ENCODE data around the gene PARD3.

Gene PARD3

DNA sequence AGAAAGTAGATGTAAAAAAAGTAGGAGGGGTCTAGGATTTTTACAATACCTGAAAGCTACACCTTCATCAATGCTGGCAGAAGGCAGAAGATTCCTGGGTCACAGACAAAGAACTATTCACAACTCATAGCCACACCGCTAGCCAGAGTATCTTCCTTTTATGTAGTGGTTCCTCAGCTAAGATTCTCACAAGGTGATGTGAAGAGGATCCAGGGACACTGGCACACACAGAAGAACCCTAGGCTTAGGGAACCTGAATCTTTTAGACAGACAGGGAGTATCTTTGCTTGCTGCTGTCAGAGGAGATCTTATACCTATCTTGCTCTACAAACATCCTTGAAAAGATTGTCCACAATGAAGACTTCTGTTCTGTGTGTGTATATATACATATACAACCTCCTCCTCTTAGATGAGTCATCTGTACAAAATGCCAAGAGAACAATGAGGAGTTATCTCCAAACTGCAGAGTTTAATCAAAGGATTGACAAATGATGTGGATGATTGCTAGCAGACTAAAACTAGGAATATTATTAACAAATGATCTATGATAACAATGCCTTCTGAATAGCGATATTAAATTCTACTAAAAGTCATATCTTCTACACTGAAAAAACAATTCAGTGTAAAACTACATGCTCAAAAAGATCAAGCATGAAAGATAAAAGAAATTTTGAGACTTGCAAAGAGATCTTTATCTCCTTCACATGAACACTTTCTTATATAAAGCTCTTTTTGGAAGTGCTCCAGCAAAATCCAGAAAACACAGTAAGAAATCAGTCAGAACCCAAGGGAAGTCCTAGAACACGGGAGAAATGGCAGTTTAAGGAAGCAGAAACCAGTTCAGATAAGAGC is 409.3 kb downstream of the PARD3 start:
- Histone ChIP-seq H3K9me3 (ENCODE audit: severe bottlenecking) (no peaks in the 10 kb centered on the region), H3K27ac (no peak overlapping the region), H3K36me3 (no peaks in the 10 kb centered on the region), H3K4me3 (ENCODE audit: low read depth, low read length) (no peak overlapping the region), H3K27me3 (ENCODE audit: insufficient read depth, low read depth, severe bottlenecking) (no peaks in the 10 kb centered on the region)
- TF ChIP-seq CTCF (IDR thresholded peaks at IDR 0.05; ENCODE audit: low read depth, low read length): no peak
- no peak for DNase-seq

DNA sequence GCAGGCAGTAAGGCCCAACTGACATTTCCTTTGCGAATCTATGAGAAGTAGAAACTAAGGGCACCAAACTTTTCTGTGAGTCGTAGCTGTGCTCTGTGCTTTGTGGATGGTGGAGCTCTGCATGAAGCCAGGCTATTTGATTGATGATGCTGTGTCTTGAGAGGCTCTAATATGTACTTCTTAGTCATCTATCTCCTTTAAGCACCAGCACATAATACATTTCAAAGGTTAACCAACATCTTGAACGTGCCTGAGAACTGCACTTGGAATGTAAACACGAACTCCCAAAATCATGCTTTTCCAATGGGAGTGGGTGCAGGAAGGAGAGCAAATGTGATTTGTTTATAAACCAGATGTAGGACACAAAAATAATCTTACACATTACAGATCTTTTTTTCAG is 411.6 kb downstream of the PARD3 start:
- no peak for DNase-seq
- no peak overlapping the region for H3K4me3 ChIP-seq (ENCODE audit: low read depth, low read length)
- no peak for TF ChIP-seq CTCF (IDR thresholded peaks at IDR 0.05; ENCODE audit: low read depth, low read length)
- no peak overlapping the region for H3K27ac ChIP-seq
- no peaks in the 10 kb centered on the region for H3K27me3 ChIP-seq (ENCODE audit: insufficient read depth, low read depth, severe bottlenecking)
- H3K36me3 ChIP-seq: no peaks in the 10 kb centered on the region
- no peaks in the 10 kb centered on the region for H3K9me3 ChIP-seq (ENCODE audit: severe bottlenecking)

DNA sequence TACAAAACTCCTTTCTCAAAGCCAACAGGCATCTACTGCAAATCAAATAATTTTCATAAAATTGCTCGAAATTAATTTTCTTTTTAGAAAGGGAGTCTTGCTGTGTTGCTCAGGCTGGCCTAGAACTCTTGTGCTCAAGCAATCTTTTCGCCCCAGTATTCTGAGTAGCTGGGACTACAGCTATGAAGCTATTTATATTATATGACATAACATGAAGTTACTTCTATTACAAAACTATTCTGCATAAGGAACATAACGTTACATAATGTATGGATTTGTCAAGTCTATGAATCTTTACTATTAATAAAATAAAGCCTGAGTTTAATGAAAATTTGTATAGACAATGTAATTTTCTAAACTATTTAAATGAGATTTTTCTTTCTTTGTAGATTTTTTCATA is 415.0 kb downstream of the PARD3 start:
- no peaks in the 10 kb centered on the region for H3K9me3 ChIP-seq (ENCODE audit: severe bottlenecking)
- H3K27ac ChIP-seq: no peak overlapping the region
- H3K4me3 ChIP-seq (ENCODE audit: low read depth, low read length): no peak overlapping the region
- no peak for TF ChIP-seq CTCF (IDR thresholded peaks at IDR 0.05; ENCODE audit: low read depth, low read length)
- H3K36me3 ChIP-seq: no peaks in the 10 kb centered on the region
- no peak for DNase-seq
- no peaks in the 10 kb centered on the region for H3K27me3 ChIP-seq (ENCODE audit: insufficient read depth, low read depth, severe bottlenecking)

DNA sequence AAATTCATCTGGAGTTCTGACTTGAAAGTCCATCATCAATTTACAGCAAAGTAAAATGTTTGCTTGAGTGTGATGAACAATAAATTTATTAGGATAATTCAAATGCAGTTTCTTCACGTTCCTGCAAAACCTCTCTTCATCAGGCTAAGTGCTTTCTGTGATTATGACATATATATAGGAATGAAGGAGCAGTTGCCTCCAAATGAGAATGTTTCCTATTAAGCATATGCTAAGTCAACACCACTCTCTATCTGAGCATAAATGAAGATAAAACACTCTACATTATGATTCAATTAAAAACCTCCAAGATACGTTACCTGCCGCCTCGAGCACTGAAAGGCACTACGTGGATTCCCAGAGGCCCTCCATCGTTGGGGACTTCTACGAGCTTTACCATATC is 416.1 kb downstream of the PARD3 start:
- Histone ChIP-seq H3K27ac (no peak overlapping the region), H3K36me3 (no peaks in the 10 kb centered on the region), H3K9me3 (ENCODE audit: severe bottlenecking) (no peaks in the 10 kb centered on the region), H3K4me3 (ENCODE audit: low read depth, low read length) (no peak overlapping the region), H3K27me3 (ENCODE audit: insufficient read depth, low read depth, severe bottlenecking) (no peaks in the 10 kb centered on the region)
- no peak for TF ChIP-seq CTCF (IDR thresholded peaks at IDR 0.05; ENCODE audit: low read depth, low read length)
- DNase-seq: no peak

- DNase-seq: no peak
Observed at GRCh38 chr10:34397324-34397723, 417.8 kb downstream of the PARD3 start.

More at GRCh38 chr10:34397324-34397723, 417.8 kb downstream of the PARD3 start:
- Histone ChIP-seq H3K27ac (no peak overlapping the region), H3K36me3 (no peaks in the 10 kb centered on the region), H3K27me3 (ENCODE audit: insufficient read depth, low read depth, severe bottlenecking) (no peaks in the 10 kb centered on the region), H3K9me3 (ENCODE audit: severe bottlenecking) (no peaks in the 10 kb centered on the region), H3K4me3 (ENCODE audit: low read depth, low read length) (no peak overlapping the region)
- TF ChIP-seq CTCF (IDR thresholded peaks at IDR 0.05; ENCODE audit: low read depth, low read length): no peak

All from WERI-Rb-1 (cell line).